SU-DHL-6 (cell line): ENCODE measurements around the gene SPHK1.

ENCODE experiments used
- H2AFZ ChIP-seq: fragments of 200-600 bp; sonication (generic); 2 replicates; pipeline ENCODE4 v1.6.1; 2014; ENCODE audit warnings: low read depth, mild to moderate bottlenecking, moderate library complexity, mixed read lengths, antibody characterized with exemption, low read length; ENCODE audit not compliant: severe bottlenecking
- H3F3A ChIP-seq: fragments of 200-600 bp; shearing (Covaris generic); 2 replicates; pipeline ENCODE4 v1.6.0; 2016; ENCODE audit warnings: antibody characterized with exemption, mild to moderate bottlenecking; ENCODE audit not compliant: insufficient read depth
- H3K27ac ChIP-seq: fragments of 200-600 bp; sonication (generic); 2 replicates; pipeline ENCODE4 v1.5.1; 2016; ENCODE audit warnings: low read depth, mild to moderate bottlenecking, low read length, moderate library complexity, mixed read lengths
- H3K27me3 ChIP-seq: fragments of 200-600 bp; sonication (generic), shearing (Covaris generic); 2 replicates; pipeline ENCODE4 v1.6.0; 2014; ENCODE audit warnings: mild to moderate bottlenecking, low read length
- H3K36me3 ChIP-seq: fragments of 200-600 bp; sonication (generic); 2 replicates; pipeline ENCODE4 v1.6.1; 2014; ENCODE audit warnings: mild to moderate bottlenecking, low read length, mixed read lengths
- H3K4me2 ChIP-seq: fragments of 300-600, 200-600 bp; shearing (Covaris generic), sonication (generic); 2 replicates; pipeline ENCODE4 v1.6.0; 2014; ENCODE audit warnings: low read length, low read depth, mild to moderate bottlenecking; ENCODE audit not compliant: poor library complexity, severe bottlenecking
- H3K4me3 ChIP-seq: fragments of 200-600 bp; sonication (generic); 2 replicates; pipeline ENCODE4 v1.5.1; 2014; ENCODE audit warnings: antibody characterized with exemption, low read length, mild to moderate bottlenecking, mixed read lengths; ENCODE audit not compliant: insufficient read depth, poor library complexity, severe bottlenecking
- H3K79me2 ChIP-seq: fragments of 200-600 bp; sonication (generic); 2 replicates; pipeline ENCODE4 v1.6.1; 2014; ENCODE audit warnings: mild to moderate bottlenecking, low read length, moderate library complexity; ENCODE audit not compliant: insufficient read depth
- H3K9ac ChIP-seq: fragments of 200-600 bp; sonication (generic); 2 replicates; pipeline ENCODE4 v1.7.0; 2014; ENCODE audit warnings: mild to moderate bottlenecking, low read length
- H3K9me2 ChIP-seq: fragments of 200-600 bp; sonication (generic); replicated peaks from 2 replicates; pipeline ENCODE4 v1.6.1; 2014; ENCODE audit warnings: low read length; ENCODE audit not compliant: insufficient read depth
- H3K9me3 ChIP-seq: fragments of 200-600 bp; sonication (generic); 2 replicates; pipeline ENCODE4 v1.6.1; 2014; ENCODE audit warnings: low read length, mixed read lengths; ENCODE audit not compliant: insufficient read depth
- H4K20me1 ChIP-seq: fragments of 200-600 bp; sonication (generic); 2 replicates; pipeline ENCODE4 v1.6.1; 2014; ENCODE audit warnings: low read depth, mild to moderate bottlenecking, antibody characterized with exemption, low read length, moderate library complexity, mixed read lengths
- CTCF ChIP-seq: fragments of 200-600 bp; sonication (generic); IDR thresholded peaks from one replicate; pipeline ENCODE4 v1.5.1; 2017; ENCODE audit warnings: antibody characterized with exemption, mild to moderate bottlenecking, low read length, moderate library complexity; ENCODE audit not compliant: insufficient read depth, poor library complexity, severe bottlenecking
- EZH2phosphoT487 ChIP-seq: fragments of 200-600 bp; sonication (generic), shearing (Covaris generic); conservative IDR thresholded peaks from 2 replicates; pipeline ENCODE4 v1.6.1; 2018; ENCODE audit warnings: mild to moderate bottlenecking, antibody characterized with exemption, low read length, moderate library complexity, mixed read lengths

SPHK1 gene

DNA sequence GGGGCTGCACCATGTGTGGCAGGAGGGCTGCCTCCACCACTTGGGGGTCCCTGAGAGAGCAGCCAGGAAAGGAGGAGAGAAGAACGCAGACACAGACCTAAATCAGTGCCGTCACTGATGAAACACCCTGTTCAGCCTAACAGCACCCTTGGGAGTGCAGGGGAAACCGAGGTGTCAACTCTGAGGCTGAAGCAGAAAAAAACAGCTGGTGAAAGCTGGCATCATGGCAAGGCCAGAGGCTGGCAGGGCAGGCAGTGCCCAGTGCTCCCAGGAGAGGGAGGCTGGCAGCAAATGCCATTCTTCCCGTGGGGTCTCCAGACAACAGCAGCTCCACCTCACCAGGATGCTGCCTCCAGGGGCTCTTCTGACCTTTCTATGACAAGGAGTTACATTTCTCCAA is 23.1 kb downstream of the SPHK1 start:
- H3K9ac ChIP-seq, result no peak overlapping the region
- H3K79me2 ChIP-seq, result no peaks in the 10 kb centered on the region
- no peaks in the 10 kb centered on the region for H3K9me2 ChIP-seq
- no peak for TF ChIP-seq EZH2phosphoT487
- no peak for TF ChIP-seq CTCF
- no peaks in the 10 kb centered on the region for H3K36me3 ChIP-seq
- H3K9me3 ChIP-seq, result no peaks in the 10 kb centered on the region
- no peak overlapping the region for H3K4me2 ChIP-seq
- no peaks in the 10 kb centered on the region for H4K20me1 ChIP-seq
- H3K4me3 ChIP-seq, result no peak overlapping the region
- H3K27ac ChIP-seq, result no peak overlapping the region
- no peaks in the 10 kb centered on the region for H3F3A ChIP-seq
- no peak overlapping the region for H2AFZ ChIP-seq
- no peaks in the 10 kb centered on the region for H3K27me3 ChIP-seq

GRCh38 chr17:76408037-76408849 is 23.8 kb downstream of the SPHK1 start:
- H4K20me1 ChIP-seq, result no peaks in the 10 kb centered on the region

GRCh38 chr17:76410328-76410965 is 26.0 kb downstream of the SPHK1 start:
- TF ChIP-seq CTCF (no peak), EZH2phosphoT487 (no peak)
- Histone ChIP-seq H3K4me2 (no peak overlapping the region), H3K27me3 (no peaks in the 10 kb centered on the region), H3K9ac (no peak overlapping the region), H3K27ac (no peak overlapping the region), H3K36me3 (no peaks in the 10 kb centered on the region), H3F3A (no peaks in the 10 kb centered on the region), H3K9me3 (no peaks in the 10 kb centered on the region), H3K79me2 (no peaks in the 10 kb centered on the region), H3K4me3 (no peak overlapping the region), H3K9me2 (no peaks in the 10 kb centered on the region), H4K20me1 (no peaks in the 10 kb centered on the region), H2AFZ (no peak overlapping the region)

More at GRCh38 chr17:76408037-76408849, 23.8 kb downstream of the SPHK1 start:
- H3K9me3 ChIP-seq, result no peaks in the 10 kb centered on the region
- H3K9ac ChIP-seq, result no peak overlapping the region
- no peaks in the 10 kb centered on the region for H3F3A ChIP-seq
- H3K27ac ChIP-seq, result no peak overlapping the region
- H3K4me2 ChIP-seq, result no peak overlapping the region
- no peak overlapping the region for H2AFZ ChIP-seq
- no peaks in the 10 kb centered on the region for H3K79me2 ChIP-seq
- no peak overlapping the region for H3K4me3 ChIP-seq
- no peaks in the 10 kb centered on the region for H3K9me2 ChIP-seq
- TF ChIP-seq EZH2phosphoT487, result no peak
- TF ChIP-seq CTCF, result peak; percentile 93
- no peaks in the 10 kb centered on the region for H3K27me3 ChIP-seq
- H3K36me3 ChIP-seq, result no peaks in the 10 kb centered on the region
